Measurements from ENCODE around the gene RFX8.
"Not testable (repeated sequence)": the region's sequence is repeated elsewhere in the genome, so short reads cannot be mapped to it uniquely, and the experiment has no call there.

DNA sequence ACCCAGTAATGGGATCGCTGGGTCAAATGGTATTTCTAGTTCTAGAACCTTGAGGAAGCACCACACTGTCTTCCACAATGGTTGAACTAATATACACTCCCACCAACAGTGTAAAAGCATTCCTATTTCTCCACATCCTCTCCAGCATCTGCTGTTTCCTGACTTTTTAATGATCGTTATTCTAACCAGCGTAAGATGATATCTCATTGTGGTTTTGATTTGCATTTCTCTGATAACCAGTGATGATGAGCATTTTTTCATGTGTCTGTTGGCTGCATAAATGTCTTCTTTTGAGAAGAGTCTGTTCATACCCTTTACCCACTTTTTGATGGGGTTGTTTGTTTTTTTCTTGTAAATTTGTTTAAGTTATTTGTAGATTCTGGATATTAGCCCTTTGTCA, 20.5 kb downstream of the RFX8 start:
- not testable (repeated sequence) for TF ChIP-seq CTCF (IDR thresholded peaks at IDR 0.05; ENCODE audit: low read depth, low read length, poor library complexity, severe bottlenecking); EZH2phosphoT487 (IDR thresholded peaks at IDR 0.05; ENCODE audit: borderline replicate concordance, low read length)

All from DOHH2 (cell line).